Activated naive CD8-positive, alpha-beta T cell (primary cell): ENCODE measurements around the gene NAT14.

Source experiments
- H3K27ac Mint-ChIP-seq: one replicate; pipeline ENCODE4 v1.8.0; 2021; ENCODE audit warnings: mixed read lengths
- H3K27me3 Mint-ChIP-seq: one replicate; pipeline ENCODE4 v1.8.0; 2021; ENCODE audit warnings: mixed read lengths
- H3K36me3 Mint-ChIP-seq: one replicate; pipeline ENCODE4 v1.8.0; 2021; ENCODE audit warnings: mixed read lengths
- H3K4me1 Mint-ChIP-seq: one replicate; pipeline ENCODE4 v1.8.0; 2021; ENCODE audit warnings: low read depth, mixed read lengths
- H3K4me3 Mint-ChIP-seq: one replicate; pipeline ENCODE4 v1.8.0; 2021; ENCODE audit warnings: mild to moderate bottlenecking, mixed read lengths
- H3K9me3 Mint-ChIP-seq: one replicate; pipeline ENCODE4 v1.8.0; 2021; ENCODE audit warnings: low read depth, mixed read lengths

The NAT14 gene

DNA sequence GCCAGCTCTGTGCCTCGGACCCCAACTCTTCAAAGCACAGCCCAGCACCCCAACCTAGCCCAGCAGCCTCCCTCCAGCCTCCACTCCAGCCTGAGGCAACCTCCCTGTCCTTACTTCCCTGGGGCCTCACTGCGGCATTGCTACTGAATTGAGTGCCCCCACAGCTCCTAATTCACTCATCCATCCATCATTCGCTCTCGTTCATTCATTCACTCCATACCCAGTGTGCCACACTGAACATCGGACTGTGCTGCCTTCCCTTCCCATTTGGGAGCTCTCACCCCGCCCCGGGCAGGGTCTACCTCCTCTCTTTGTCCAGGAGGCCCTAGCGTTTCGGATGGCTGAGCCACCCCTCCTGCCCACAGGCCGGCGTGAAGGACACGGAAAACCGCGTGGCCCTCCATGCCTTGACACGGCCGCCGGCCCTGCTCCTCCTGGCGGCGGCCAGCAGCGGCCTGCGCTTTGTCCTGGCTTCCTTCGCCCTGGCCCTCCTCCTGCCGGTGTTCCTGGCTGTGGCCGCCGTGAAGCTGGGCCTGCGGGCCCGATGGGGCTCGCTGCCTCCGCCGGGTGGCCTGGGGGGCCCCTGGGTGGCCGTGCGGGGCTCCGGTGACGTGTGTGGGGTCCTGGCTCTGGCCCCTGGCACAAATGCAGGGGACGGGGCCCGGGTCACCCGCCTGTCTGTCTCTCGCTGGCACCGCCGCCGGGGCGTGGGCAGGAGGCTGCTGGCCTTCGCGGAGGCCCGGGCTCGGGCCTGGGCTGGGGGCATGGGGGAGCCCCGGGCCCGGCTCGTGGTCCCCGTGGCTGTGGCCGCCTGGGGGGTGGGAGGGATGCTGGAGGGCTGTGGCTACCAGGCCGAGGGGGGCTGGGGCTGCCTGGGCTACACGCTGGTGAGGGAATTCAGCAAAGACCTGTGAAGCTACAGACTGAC lies 1.3 kb downstream of the NAT14 start:
- Mint-ChIP-seq H3K27me3 (no peaks in the 10 kb centered on the region), H3K36me3 (no peaks in the 10 kb centered on the region), H3K4me3 (peak overlapping the region; percentile 76), H3K9me3 (no peaks in the 10 kb centered on the region), H3K4me1 (peaks cover 13% of the 10 kb centered on the region), H3K27ac (peak overlapping the region; percentile 86)

DNA sequence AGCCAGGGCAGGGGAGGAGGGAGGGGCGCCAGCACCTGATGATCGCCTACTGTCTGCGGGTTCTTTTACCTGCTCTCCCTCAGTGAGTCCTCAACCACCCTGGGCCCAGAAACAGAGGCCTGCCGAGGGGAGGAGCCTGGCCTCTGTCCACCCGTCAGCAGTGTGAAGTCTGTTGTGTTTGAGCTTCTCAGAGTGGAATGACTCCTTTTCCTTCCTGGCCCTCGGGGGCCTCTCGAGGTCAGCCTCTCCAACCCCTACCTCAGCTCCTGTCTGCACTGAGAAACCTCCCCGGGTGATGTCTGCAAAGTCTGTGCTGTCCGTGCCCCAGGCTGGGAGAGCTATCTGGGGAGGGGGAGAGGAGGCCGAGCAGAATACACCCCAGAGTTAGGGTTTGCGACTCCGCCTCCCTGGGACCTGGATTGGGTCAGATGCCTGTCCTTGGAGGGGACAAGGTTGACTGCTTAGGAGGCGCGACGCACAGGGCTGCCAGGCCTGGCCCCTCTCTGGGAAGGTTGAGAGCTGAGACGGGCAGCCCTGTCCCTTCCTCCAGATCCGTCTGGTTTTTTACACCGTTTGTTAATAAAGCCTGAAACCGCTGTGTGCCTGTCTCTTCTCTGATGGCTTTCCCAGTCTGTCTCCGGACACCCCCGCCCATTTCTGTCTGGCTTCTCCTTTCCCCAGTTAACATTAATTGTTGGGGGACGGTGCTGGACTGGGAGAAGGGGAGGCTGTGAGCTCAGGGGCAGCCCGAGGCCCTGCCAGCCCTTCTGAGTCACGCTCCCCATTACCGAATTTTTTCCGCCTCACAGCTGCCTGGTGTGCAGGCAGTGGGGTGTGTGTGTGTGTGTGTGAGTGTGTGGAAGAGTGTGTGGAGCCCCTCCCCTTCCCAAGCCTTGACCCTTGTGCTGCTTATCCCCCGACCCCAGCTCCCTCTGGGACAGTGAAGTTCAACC lies 2.3 kb downstream of the NAT14 start:
- peak overlapping the region; percentile 61 for H3K27ac Mint-ChIP-seq
- H3K27me3 Mint-ChIP-seq = no peaks in the 10 kb centered on the region
- no peaks in the 10 kb centered on the region for H3K9me3 Mint-ChIP-seq
- no peaks in the 10 kb centered on the region for H3K36me3 Mint-ChIP-seq
- H3K4me3 Mint-ChIP-seq = peak overlapping the region; percentile 10
- peaks cover 13% of the 10 kb centered on the region for H3K4me1 Mint-ChIP-seq

DNA sequence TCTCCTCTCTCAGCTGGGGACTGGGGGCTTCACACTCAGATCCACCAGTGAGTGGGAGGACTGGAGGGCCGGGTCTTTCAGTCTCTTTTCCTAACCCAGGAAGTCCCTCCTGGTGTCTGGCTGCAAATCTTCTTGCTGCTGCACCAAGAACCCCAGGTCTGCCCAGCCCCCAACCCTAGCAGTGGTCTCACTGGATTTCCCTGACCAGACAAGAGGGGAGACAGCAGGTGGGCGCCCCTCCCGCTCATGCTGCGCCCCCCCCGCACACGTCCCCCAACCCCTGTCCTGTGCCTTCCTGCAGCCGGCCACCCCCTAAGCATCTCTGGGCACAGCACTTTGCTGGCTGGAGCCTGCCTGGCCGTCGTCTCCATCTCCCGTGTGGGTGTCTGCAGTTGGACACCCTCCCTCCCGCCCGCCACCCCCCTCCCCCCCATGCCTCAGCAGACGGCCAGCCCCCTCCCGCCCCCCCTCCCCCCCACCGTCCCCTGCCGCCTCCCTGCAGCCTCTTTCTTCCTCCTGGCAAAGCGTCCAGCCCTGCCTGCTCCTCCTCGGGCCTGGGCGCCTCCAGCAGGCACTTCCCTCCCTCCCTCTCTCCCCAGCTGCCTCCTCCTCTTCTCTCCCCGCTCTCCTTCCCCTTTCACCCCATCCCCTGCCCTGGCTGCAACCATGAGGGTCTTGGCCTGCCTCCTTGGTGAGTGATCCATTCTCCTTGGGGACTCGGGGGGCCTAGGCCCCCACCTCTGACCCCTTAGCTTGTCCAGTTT lies 3.1 kb downstream of the NAT14 start, which contains the start of gene SSC5D:
SSC5D (plus strand) TSS at position 513 of the 764 bp plus-strand sequence; CDS start at position 667, 154 bp downstream.
- Mint-ChIP-seq H3K36me3 (no peaks in the 10 kb centered on the region), H3K4me3 (no peak within 1 kb of the TSS), H3K27ac (peak within 1 kb of the TSS; percentile 61), H3K27me3 (peaks cover 2% of the 10 kb centered on the region), H3K9me3 (no peaks in the 10 kb centered on the region), H3K4me1 (peaks cover 13% of the 10 kb centered on the region)

DNA sequence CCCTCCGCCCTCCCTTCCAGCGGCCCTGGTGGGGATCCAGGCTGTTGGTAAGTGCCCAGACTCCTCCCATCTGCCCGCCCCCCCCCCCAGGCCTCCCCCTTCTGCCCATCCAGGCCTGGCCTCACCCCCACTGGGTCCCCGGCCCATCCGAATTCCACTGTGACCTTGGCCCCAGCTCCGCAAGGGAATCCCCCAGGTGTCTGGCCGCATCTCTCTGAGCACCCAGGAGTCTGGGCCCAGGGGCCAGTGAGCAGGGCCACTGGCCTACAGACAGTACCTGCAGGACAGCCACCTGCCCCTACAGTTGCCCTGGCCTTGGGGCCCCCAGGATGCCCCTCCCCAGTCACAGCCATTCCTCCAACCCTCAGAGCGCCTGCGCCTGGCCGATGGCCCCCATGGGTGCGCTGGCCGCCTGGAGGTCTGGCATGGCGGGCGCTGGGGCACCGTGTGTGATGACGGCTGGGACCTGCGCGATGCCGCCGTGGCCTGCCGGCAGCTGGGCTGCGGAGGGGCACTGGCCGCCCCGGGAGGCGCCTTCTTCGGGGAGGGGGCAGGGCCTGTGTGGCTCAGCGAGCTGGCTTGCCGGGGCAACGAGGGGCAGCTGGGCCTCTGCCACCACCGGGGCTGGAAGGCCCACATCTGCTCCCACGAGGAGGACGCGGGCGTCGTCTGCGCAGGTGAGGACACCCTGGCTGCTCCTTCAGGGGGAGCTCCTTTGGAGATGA lies 4.2 kb downstream of the NAT14 start:
- Mint-ChIP-seq H3K27me3 (peaks cover 2% of the 10 kb centered on the region), H3K4me3 (no peak overlapping the region), H3K9me3 (no peaks in the 10 kb centered on the region), H3K27ac (no peak overlapping the region), H3K4me1 (peaks cover 13% of the 10 kb centered on the region), H3K36me3 (no peaks in the 10 kb centered on the region)

DNA sequence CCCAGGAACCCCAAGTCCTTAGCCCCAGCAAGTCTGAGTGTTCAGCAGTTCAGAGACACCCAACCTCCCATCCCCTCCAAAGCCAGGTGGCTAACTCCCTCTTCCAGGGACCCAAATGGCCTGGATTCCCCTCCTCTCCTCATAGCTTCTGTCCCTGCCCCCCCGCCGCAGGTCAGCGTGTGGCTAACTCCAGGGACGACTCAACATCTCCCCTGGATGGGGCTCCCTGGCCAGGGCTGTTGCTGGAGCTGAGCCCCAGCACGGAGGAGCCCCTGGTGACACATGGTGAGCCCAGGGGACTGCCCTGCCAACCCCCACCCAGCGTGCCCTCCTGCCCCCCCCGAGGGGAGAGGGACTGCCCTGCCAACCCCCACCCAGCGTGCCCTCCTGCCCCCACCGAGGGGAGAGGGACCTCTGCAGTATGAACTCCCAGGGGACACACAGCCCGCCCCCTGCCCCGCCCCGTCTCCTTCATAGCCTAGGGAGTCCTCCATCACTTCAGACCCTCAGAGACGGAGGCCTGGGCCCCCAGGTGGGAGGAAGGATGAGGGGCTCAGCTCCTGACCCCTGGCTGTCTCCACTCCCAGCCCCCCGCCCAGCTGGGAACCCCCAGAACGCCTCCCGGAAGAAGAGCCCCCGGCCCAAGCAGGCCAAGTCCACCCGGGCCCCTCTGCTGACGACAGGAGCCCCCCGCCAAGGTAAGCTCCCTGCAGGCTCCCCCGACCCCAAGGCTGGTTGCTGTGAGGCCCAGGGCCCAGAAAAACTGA lies 4.9 kb downstream of the NAT14 start:
- Mint-ChIP-seq H3K9me3 (no peaks in the 10 kb centered on the region), H3K4me1 (peaks cover 13% of the 10 kb centered on the region), H3K27ac (no peak overlapping the region), H3K27me3 (peaks cover 2% of the 10 kb centered on the region), H3K36me3 (no peaks in the 10 kb centered on the region), H3K4me3 (no peak overlapping the region)

DNA sequence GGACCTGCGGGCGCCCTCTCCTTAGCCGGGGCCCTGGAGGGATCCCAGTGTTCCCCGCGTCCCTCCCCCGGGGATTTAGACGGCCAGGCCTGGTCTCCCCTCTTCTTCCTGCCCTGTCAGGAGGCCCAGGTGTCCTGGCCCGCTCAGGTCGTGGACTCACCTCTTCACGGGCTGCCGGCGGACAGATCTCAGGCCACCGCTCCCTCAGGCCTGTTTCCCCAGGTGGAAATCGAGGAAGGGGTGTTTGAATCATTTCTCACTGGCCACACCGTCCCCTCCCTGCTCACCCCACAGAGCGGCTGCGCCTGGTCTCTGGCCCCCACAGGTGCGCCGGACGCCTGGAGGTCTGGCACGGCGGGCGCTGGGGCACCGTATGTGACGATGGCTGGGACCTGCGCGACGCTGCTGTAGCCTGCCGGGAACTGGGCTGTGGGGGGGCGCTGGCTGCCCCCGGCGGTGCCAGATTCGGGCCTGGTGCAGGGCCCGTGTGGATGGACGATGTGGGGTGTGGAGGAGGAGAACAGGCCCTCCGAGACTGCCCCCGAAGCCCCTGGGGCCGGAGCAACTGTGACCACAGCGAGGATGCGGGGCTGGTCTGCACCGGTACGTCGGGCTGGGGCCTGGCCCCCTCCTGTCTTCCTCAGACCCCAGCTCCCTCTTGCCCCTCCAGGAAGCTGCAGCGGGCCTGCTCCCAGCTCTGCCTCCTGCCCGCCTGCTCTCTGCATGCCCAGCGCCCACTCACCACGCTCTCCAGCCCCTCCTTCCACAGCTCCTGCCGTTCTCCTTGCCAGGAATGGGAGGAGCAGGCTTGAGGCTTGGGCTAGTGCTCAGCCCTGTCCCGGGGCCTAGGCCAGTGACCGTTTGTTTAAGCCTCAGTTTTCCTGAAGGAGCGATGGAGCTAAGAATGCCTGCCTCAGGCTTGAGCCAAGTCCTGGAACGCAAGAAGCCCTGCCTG lies 5.8 kb downstream of the NAT14 start:
- Mint-ChIP-seq H3K4me1 (peaks cover 13% of the 10 kb centered on the region), H3K27ac (no peak overlapping the region), H3K9me3 (no peaks in the 10 kb centered on the region), H3K27me3 (peaks cover 2% of the 10 kb centered on the region), H3K36me3 (no peaks in the 10 kb centered on the region), H3K4me3 (no peak overlapping the region)

DNA sequence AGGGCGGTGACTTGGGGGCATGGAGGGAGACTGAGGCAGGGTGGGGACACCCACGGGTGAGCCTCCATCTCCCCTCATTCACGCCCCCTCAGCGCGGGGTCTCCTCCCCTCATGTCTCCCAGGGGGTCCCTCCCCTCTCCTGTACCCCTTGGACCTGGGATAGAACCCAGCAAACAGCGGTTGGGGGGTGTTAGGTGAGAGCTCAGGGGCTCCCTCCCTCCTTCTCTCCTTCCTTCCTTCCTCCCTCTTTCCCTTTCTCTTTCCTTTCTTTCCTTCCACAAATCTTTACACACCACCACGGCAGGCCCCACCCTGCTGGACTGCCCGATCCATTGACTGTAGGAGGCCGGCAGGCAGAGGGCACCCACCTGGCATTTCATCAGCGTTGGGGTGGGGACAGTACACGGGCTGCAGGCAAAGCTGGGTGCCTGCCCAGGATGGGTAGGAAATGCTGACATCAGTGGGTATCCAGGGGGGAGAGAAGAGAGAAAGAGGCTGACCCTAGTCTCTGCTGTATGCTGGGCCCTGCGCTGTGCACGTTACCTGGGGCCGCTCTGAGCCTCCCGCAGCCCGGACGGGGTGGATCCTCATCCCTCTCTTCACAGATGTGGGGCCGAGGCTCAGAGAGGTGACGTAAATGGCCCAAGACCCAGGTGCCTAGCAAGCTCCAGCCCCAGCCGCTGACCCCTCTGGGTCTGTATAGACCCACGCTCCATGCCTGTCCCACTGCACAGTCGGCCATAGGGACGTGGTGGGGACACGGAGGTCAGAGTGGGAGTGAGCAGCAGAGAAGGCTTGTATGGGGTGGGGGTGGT lies 6.8 kb downstream of the NAT14 start:
- Mint-ChIP-seq H3K4me3 (no peak overlapping the region), H3K36me3 (no peaks in the 10 kb centered on the region), H3K9me3 (no peaks in the 10 kb centered on the region), H3K27ac (no peak overlapping the region), H3K4me1 (peaks cover 9% of the 10 kb centered on the region), H3K27me3 (peaks cover 2% of the 10 kb centered on the region)

DNA sequence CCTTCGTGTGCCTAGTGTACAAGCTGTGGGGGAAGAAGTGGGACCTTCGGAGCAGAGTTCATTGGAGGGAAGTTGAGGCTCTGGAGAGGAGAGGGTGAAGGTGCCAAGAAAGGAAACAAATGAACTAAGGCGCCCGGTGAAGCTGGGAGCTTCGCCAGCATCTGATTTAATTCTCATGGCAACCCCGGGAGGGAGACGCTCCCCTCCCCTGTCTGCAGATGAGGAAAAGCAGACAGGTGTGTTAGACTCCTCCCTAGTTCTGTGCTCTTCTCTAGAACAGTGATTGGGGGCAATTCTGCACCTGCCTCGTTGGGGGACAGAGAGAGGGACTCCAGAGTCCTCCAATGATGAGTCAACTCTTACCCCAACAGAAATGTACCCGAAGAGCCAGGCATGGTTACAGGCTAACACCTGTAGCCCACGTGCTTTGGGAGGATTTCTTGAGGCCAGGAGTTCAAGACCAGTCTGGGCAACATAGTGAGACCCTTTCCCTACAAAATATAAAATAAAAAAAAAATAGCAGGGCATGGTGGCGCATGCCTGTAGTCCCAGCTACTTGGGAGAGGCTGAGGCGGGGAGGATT lies 7.5 kb downstream of the NAT14 start:
- Mint-ChIP-seq H3K27me3 (peaks cover 2% of the 10 kb centered on the region), H3K4me3 (no peak overlapping the region), H3K4me1 (peaks cover 3% of the 10 kb centered on the region), H3K36me3 (no peaks in the 10 kb centered on the region), H3K27ac (no peak overlapping the region), H3K9me3 (no peaks in the 10 kb centered on the region)

DNA sequence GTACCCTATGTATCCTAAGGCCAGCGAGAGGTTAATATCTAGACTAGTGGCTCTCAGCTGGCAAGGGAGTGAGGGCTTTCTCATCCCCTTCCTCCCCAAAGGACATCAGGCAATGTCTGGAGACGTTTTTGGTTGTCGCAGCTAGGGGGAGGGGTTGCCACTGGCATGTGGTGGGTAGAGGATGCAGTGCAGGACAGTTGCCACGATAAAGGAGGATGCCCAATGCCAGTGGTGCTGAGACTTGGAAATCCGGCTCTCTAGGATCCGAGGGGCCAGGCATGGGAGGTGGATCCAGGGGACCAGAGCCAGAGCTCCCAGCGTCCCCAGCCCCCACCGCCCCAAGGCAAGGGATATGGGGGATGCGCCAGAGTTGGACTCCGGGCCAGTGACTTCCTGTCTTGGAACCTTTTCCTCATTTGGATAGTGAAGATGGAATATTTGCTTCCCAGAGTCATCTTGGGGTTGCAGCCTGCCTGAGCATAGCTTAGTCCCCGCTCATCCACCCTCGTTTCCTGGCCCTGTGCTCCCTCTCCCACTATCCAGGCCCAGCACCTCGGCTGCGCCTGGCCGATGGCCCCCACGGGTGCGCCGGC lies 8.2 kb downstream of the NAT14 start:
- Mint-ChIP-seq H3K36me3 (no peaks in the 10 kb centered on the region), H3K27me3 (peaks cover 2% of the 10 kb centered on the region), H3K9me3 (no peaks in the 10 kb centered on the region), H3K27ac (no peak overlapping the region), H3K4me3 (no peak overlapping the region), H3K4me1 (no peaks in the 10 kb centered on the region)

DNA sequence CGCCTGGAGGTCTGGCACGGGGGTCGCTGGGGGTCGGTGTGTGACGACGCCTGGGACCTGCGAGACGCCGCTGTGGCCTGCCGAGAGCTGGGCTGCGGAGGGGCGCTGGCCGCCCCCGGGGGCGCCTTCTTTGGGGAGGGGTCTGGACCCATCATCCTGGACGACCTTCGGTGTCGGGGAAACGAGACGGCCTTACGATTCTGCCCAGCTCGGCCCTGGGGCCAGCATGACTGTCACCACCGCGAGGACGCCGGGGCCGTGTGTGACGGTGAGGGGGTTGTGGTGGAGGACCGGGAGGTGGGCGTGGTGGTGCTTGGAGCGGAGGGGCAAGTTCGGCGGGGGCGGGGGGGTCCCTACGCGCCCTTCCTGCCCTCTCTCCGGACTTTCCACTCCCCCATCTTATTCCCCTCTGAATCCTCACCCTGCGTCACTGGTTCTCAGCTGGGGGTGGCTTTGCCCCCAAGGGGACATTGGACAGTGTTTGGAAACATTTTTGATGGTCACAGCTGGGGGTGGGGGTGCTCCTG lies 8.7 kb downstream of the NAT14 start:
- H3K36me3 Mint-ChIP-seq = no peaks in the 10 kb centered on the region
- H3K27me3 Mint-ChIP-seq = peaks cover 2% of the 10 kb centered on the region
- no peaks in the 10 kb centered on the region for H3K4me1 Mint-ChIP-seq
- H3K4me3 Mint-ChIP-seq = no peak overlapping the region
- H3K27ac Mint-ChIP-seq = no peak overlapping the region
- no peaks in the 10 kb centered on the region for H3K9me3 Mint-ChIP-seq

DNA sequence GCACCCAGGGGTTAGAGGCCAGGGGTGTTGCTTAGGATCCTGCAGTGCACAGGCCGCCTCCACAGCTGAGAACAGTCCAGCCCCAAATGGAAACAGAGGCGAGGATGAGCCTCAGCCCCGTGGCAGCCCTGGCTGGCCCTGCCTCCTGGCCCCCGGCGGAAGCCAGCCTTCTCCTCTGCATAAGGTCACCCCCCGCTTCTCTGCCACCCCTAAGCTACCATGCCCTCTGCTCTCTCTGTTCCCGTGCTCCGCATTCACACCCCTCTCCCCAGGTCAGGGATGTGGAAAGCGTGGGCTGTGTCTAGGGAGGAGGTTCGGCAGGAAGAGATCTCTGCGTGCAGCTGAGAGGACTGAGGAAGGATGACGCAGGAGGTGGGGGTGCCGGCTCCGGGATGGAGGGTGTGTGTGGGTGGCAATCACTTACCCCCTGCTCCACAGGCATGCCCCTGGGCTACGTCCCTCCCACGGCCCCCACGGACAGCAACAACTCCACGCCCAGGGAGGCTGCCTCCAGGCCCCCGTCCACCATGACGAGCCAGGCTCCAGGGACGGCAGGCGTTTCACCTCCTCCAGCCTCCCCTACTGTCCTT lies 9.3 kb downstream of the NAT14 start:
- peak overlapping the region; percentile 22 for H3K27ac Mint-ChIP-seq
- H3K36me3 Mint-ChIP-seq = no peaks in the 10 kb centered on the region
- H3K27me3 Mint-ChIP-seq = peaks cover 2% of the 10 kb centered on the region
- H3K4me3 Mint-ChIP-seq = peak overlapping the region; percentile 71
- H3K4me1 Mint-ChIP-seq = no peaks in the 10 kb centered on the region
- H3K9me3 Mint-ChIP-seq = no peaks in the 10 kb centered on the region
